Hematopoietic multipotent progenitor cell treated with erythropoietin and hydrocortisone succinate and interleukin-3 and kit ligand, for 15 days (in vitro differentiated cells): Measurements from ENCODE around the gene SOWAHA.
"Not testable (repeated sequence)": the region's sequence is repeated elsewhere in the genome, so short reads cannot be mapped to it uniquely, and the experiment has no call there.

ENCODE experiments used
- DNase-seq: peaks from one replicate; pipeline ENCODE4 v3.0.0-alpha.2; 2015; ENCODE audit warnings: low spot score

Gene SOWAHA

GRCh38 chr5:132777209-132778069 is 35.7 kb upstream of the SOWAHA start, which contains the start of gene SEPTIN8:
Gene SEPTIN8 (minus strand): TSS chr5:132777239. CDS start chr5:132777137, 102 bp downstream.
- peak; percentile 42 for DNase-seq

GRCh38 chr5:132778129-132778528 is 35.0 kb upstream of the SOWAHA start:
- DNase-seq, result no peak

GRCh38 chr5:132778856-132779255 is 34.2 kb upstream of the SOWAHA start:
- DNase-seq, result no peak

- DNase-seq, result no peak
Observed at GRCh38 chr5:132779961-132780360, 33.1 kb upstream of the SOWAHA start.

GRCh38 chr5:132780577-132780976 is 32.5 kb upstream of the SOWAHA start:
- no peak for DNase-seq

GRCh38 chr5:132781029-132781428 is 32.1 kb upstream of the SOWAHA start:
- no peak for DNase-seq

- no peak for DNase-seq
Observed at GRCh38 chr5:132782101-132782500, 31.0 kb upstream of the SOWAHA start.

GRCh38 chr5:132785365-132785764 is 27.7 kb upstream of the SOWAHA start:
- no peak for DNase-seq

GRCh38 chr5:132785864-132786263 is 27.2 kb upstream of the SOWAHA start:
- DNase-seq, result no peak

- DNase-seq, result no peak
Observed at GRCh38 chr5:132787076-132787475, 26.0 kb upstream of the SOWAHA start.

- DNase-seq, result no peak
Observed at GRCh38 chr5:132788508-132788907, 24.6 kb upstream of the SOWAHA start.

- no peak for DNase-seq
Observed at GRCh38 chr5:132788990-132789886, 23.9 kb upstream of the SOWAHA start.

GRCh38 chr5:132790201-132790865 is 22.8 kb upstream of the SOWAHA start:
- no peak for DNase-seq

GRCh38 chr5:132791026-132791425 is 22.1 kb upstream of the SOWAHA start:
- no peak for DNase-seq

GRCh38 chr5:132797651-132798050 is 15.5 kb upstream of the SOWAHA start:
- DNase-seq, result no peak

GRCh38 chr5:132799392-132799791 is 13.7 kb upstream of the SOWAHA start:
- DNase-seq, result no peak

GRCh38 chr5:132800545-132800944 is 12.6 kb upstream of the SOWAHA start:
- DNase-seq, result no peak

- DNase-seq, result no peak
Observed at GRCh38 chr5:132802044-132802684, 10.9 kb upstream of the SOWAHA start.

- not testable (repeated sequence) for DNase-seq
Observed at GRCh38 chr5:132802685-132803066, 10.4 kb upstream of the SOWAHA start.

- not testable (repeated sequence) for DNase-seq
Observed at GRCh38 chr5:132804219-132804618, 8.9 kb upstream of the SOWAHA start.

- DNase-seq, result not testable (repeated sequence)
Observed at GRCh38 chr5:132805872-132806271, 7.2 kb upstream of the SOWAHA start.

GRCh38 chr5:132806804-132807162 is 6.3 kb upstream of the SOWAHA start:
- DNase-seq, result not testable (repeated sequence)
